HS-5 (cell line): ENCODE measurements around the gene NRCAM.

Experiments
- DNase-seq: peaks from one replicate; pipeline ENCODE4 v3.0.0-alpha.2; 2012; ENCODE audit warnings: low read depth

The NRCAM gene

DNA sequence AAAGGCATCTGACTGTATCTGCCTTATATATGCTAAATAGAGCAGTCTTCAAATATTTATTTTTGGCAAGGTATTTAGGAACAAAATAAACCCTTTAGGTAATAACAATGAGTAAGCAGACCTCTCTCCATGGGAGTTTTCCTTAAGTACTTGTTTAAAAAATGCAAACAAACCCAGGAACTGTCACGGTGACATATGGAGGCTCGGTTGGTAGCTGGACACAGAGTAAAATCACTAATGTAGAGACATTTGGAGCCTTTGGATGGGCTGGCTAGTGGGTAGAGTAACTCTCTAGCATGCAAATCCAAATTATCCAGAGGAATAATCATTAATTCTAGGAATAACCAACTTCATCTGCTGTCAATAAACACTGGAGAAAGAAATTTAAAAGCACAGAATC lies 254.5 kb downstream of the NRCAM start:
- DNase-seq, result no peak

DNA sequence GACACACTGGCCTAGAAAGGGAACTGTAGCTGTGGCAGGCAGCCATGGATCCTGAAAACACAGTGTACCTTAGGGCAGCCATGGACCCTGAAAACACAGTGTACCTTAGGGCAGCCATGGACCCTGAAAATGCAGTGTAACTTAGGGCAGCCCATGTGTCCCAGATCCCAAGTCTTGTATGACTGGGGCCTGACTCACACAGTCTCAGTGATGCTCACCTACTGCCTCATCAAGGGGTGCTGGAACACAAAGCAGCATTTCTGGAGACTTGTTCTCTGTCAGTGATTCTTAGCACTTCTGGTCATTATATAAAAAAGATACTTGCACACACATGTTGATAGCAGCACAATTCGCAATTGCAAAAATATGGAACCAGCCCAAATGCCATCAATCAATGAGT lies 255.9 kb downstream of the NRCAM start:
- no peak for DNase-seq

- DNase-seq, result no peak
These were observed 258.7 kb downstream of the NRCAM start for GRCh38 chr7:108197371-108198091.

GRCh38 chr7:108196004-108196403 lies 260.2 kb downstream of the NRCAM start:
- no peak for DNase-seq

GRCh38 chr7:108193594-108194498 lies 262.4 kb downstream of the NRCAM start:
- no peak for DNase-seq

DNA sequence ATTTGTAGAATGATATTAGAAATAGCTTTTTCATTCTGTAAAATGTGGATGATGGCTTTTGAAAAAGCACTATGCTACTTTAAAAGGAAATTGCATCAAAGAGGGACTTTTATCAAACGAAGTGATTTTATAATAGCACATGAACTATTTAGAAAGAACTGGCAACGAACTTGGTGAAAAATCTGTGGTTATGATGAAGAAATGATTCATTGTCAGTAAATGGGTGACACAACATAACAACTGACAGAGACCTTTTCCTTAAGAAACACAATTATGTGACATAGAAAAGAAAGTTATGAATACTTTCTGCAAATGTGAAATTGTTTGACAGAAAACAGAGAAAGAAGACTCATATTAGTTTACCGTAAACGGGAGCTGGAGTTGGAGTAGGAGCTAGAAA lies 265.3 kb downstream of the NRCAM start:
- no peak for DNase-seq

DNA sequence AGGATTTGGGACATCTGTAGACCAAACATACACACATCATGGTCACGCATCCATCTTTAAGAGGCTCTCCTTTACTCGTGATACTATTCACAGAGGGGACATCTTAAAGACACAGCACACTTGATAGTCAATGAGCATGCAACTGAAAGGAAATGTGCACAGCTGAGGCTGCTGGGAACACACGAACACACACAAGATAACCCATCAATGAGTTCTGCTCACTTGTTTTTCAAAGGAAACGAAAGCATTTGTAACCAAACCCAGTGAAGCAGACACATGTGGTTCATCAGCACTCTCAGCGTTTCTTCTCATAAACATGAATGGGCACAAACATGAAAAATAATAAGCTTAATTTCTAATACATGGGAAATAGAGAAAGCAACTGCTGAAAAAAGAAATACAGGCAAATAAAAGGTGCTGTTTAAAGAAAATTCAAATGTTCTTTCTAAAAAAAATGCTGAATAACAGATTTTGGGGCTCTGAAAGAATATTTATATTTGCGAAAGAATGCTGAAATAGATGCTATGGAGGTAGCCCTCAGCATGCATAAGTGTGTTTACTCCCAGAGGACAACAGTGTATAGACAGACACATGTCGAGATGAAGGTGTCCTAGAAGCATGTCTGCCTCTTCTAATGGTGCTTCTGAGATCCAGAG lies 266.4 kb downstream of the NRCAM start:
- DNase-seq, result no peak

DNA sequence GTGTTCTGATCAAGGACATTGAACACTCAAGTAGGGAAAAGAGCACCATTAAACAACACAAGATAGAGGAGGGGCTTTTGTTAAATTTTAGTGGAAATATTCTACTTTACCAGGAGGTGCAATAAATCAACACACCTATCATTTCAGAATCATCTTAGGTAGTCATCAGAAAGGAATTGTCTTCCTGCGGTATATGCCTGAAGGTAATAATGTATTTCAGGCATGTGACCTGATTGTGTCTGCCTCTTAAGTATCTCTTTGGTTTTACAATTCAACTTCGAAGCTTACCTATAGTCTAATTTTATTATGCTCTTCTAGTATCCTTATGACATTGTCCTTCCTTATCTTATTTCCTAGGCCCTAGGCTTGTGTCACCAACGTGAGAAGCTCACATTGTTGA lies 267.5 kb downstream of the NRCAM start:
- no peak for DNase-seq

DNA sequence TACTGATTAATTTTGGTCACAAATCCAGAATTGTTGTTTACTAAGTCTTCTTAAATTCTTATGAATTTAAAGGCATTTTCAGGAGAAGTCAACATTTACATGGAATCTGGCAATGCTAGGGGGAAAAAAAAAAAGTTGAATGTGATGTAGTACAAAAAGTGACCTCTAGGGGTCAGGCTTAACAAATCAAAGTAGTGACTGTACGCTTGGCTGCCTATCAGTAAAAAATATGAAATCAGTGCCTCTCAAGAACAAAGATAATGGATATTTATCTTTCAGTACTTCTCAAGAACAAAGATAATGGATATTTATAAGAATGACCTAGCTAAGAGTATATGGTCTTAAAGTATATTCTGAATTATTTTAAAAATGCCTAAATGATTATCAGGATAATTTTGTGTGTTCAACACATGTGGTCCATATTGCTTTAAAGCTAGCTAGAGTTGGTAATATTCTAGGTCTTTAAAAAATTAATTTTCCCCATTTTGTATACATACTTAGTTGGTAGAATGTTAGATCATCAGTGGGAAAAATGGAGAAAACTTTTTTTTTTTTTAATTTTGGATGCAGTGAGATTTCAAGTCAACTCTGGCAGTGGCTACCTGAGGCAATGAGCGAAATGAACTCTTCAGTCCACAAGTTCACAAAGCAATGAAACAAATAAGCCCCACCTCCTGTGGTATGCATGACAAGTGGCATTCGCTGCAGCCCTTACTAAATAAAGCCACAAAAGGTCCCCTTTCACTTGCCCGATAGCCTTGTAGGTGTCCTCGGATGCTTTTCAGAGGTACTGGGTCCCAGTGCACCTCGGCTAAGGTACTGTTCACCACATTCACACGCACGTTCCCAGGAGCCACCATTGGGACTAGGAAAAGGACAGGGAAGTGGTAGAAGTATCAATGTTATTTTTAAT lies 274.9 kb downstream of the NRCAM start:
- peak; percentile 24 for DNase-seq

GRCh38 chr7:108178398-108178797 lies 277.8 kb downstream of the NRCAM start:
- DNase-seq, result no peak

DNA sequence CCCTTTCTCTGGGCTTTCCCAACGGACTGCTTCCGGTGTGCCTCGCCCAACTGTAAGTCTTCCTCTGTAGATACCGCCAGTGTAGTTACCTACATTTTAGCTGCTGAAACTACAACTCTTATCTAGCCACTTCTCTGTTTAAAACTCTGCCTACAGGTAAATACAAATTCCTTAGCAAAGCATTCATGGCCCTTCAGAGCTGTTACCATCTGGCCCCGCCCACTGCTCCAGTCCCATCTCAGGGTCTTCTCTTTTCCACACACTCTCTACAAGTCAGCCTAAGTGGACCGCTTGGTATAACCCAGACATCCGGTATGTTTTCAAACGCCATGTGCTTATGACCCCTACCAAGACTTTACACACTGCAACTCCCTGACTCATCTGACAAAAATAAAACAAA lies 285.1 kb downstream of the NRCAM start:
- DNase-seq, result no peak

DNA sequence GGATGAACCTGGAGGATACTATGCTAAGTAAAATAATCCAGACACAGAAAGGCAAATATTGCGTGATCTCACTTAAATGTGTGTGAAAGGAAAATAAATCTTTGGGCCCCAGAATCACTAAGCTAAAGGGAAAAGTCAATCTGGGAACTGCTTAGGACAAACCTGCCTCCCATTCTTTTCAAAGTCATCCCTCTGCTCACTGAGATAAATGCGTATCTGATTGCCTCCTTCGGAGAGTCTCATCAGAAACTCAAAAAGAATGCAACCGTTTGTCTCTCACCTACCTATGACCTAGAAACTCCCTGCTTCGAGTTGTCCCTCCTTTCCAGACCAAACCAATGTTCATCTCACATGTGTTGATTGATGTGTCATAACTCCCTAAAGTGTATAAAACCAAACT lies 286.0 kb downstream of the NRCAM start:
- no peak for DNase-seq

- no peak for DNase-seq
These were observed 288.8 kb downstream of the NRCAM start for GRCh38 chr7:108167460-108167859.

DNA sequence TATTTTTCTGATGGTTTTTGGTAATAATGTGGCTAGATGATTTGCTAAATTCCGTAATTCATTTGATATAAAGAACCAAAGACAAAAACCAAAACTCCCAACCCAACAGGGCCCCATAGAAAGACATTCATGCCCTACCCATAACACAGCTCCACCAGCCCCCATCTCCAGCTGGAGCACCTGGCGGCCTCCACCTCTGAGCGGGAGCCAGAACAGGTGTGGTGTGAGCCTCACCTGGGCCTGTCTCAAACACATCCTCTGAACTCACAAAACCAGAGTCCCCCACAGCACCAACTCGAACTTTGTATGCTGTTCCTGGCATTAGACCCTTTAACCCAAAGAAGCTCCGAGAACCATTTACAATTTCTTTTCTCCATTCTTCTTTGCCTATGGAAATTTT lies 289.5 kb downstream of the NRCAM start:
- no peak for DNase-seq

GRCh38 chr7:108165723-108166122 lies 290.5 kb downstream of the NRCAM start:
- DNase-seq, result no peak

DNA sequence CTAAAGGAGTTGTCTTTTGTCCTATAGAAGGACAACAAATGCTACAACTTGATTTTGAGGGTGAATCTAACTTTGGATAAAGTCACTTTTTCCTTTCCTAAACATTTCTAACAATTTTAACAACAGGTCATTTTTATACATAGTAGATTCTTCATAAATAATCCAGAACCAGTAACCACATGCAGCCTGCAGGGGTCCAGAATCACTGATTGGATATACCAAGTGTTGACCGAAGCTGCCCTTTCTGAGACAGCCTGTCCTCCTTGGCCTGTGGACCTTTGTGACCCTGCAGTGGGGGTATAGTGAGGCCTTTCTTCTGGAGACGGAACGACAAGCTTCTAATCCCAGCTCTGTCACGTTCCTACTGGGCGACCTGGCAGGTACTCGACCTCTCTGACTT lies 291.3 kb downstream of the NRCAM start:
- DNase-seq, result no peak

DNA sequence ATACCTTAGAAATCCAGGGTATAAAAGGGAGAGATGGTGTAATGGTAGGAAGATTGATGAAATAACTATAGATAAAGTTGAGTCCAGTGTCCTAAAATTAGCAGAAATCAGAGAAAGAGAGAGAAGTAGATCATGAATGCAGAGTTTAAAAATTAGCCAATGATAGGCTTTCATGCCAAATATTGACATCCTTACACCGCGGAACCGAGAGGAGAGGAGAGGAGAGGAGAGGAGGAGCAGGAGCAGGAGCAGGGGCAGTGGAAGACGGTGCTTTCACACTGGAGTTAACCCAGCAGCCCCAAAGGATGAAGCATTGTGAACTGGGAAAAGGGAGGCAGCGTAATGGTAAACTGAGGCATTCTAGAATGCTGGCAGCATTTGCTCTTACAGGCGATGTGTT lies 291.9 kb downstream of the NRCAM start:
- no peak for DNase-seq

GRCh38 chr7:108158776-108159175 lies 297.5 kb downstream of the NRCAM start:
- DNase-seq, result no peak

- no peak for DNase-seq
These were observed 298.5 kb downstream of the NRCAM start for GRCh38 chr7:108157606-108158335.

DNA sequence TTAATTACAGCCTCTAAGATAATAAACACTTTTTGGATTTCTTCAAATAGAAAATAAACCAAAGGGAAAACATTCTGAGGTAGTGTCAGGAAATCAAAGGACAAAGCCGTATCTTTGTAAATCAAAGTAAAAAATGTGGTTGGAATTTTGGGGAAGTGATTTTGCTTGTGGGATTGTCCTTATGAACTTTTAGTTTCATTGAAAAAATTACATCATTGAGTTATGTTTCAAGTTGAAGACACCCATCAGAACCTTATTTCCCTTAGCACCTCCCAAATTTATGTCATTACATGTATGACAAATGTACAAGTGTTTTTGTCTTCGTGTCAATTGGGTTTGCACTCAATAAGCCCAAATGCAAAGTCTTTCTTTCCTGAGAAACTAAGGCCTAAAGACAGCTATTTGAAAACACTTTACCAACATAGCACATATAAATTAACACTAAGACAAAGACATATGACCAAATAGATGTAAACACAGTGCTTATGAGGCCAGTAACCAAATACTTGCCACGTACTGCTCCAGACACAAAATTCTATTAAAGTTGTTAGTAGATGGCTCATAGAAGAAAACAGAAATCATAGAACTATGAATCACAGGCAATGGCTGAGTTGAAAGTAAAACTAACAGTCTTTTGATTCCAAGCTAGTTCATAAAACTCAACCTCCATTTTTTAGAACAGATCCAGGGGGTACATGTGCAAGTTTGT lies 299.2 kb downstream of the NRCAM start:
- DNase-seq, result no peak

DNA sequence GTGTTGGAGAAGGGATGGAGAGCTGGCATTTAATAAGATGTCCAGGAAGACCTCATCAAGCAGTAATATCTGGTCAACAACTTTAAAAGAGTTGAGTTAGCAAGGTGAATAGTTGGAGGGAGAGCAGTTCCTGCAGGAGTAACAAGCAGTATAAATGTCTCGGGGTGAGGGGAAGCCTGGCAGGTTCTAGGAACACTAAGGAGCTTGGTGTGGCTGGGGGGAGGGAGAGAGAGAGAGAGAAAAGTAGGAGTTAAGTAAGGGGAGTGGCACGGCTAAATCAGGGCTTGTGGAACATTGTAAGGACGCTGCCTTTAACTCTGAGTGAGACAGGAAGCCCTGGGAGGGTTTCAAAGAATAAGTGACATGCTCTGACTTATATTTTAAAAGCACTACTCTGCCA lies 304.0 kb downstream of the NRCAM start:
- no peak for DNase-seq
